EH (cell line): Measurements from ENCODE around the gene SOD1.
"Not testable (repeated sequence)": the region's sequence is repeated elsewhere in the genome, so short reads cannot be mapped to it uniquely, and the experiment has no call there.

Source experiments
- DNase-seq: peaks from one replicate; pipeline ENCODE4 v3.0.0-alpha.2; 2015; ENCODE audit warnings: low read depth

SOD1 gene

DNA sequence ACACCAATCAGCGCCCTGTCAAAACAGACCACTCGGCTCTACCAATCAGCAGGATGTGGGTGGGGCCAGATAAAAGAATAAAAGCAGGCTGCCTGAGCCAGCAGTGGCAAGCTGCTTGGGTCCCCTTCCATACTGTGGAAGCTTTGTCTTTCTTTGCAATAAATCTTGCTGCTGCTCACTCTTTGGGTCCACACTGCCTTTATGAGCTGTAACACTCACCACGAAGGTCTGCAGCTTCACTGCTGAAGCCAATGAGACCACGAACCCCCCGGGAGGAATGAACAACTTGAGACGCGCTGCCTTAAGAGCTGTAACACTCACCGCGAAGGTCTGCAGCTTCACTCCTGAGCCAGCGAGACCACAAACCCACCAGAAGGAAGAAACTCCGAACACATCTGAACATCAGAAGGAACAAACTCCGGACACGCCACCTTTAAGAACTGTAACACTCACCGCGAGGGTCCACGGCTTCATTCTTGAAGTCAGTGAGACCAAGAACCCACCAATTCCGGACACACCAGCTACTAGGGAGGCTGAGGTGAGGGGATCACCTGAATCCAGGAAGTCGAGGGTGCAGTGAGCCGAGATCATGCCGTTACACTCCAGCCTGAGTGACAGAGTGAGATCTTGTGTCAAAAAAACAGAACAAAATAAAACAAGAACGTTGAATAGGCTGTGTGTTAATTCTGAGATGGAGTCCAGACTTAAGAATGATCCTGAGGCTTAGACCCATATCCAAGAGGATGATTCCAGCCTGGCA is 4.5 kb upstream of the SOD1 start:
- DNase-seq: not testable (repeated sequence)

DNA sequence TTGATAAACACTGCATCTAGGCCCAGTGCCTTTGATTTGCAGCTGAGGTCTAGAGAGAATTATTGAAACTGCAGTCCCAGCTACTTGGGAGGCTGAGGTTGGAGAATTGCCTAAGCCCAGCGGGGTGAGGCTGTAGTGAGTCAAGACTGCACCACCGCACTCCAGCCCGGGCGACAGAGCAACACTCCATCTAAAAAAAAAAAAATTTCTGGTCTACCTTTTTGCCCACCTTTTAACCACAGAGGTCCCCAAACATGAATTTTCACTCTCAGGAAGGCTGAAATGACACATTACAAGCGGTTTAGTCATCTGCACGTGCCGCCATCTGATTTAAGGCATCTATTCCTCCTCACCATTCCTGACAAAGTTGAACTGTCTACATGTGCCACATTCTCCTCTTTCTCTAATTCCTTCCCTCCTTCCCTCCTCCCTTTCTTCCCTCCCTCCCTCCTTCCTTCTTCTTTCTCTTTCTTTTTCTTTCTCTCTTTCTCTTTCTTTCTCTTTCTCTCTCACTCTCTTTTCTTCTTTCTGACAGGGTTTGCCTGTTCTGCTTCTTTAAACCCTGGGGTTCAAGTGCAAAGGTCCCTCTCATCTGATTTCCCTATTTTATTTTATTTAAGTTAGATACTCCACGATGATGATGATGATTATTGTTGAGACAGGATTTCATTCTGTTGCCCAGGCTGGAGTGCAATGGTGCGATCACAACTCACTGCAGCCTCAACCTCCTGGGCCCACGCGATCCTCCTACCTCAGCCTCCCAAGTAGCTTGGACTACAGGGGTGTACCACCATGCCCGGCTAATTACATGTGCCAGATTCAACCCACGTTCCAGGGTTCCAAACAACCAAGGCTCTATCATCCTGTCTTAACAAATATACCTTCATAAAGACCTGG is 3.0 kb upstream of the SOD1 start:
- no peak for DNase-seq

DNA sequence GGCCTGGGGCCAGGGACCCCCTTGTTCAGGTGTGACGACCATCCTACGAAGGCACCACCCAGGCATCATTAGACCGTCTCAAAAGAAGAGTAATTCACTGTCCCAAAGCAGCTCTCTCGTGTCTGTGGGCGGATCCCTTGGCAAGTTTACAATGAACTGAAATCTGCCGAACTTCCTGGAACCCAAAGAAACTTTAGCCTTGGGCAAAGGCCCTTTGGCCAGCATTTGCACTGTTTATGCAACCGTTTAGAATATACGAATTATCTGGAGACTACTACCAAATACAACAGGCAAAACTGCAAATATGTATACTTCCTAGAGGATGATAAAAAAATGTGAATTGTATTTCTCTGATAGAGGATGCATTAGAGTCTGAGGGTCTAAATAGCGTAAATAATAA is 1.4 kb upstream of the SOD1 start:
- no peak for DNase-seq

DNA sequence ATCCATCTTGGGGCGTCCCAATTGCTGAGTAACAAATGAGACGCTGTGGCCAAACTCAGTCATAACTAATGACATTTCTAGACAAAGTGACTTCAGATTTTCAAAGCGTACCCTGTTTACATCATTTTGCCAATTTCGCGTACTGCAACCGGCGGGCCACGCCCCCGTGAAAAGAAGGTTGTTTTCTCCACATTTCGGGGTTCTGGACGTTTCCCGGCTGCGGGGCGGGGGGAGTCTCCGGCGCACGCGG is 282 bp upstream of the SOD1 start:
- no peak for DNase-seq

DNA sequence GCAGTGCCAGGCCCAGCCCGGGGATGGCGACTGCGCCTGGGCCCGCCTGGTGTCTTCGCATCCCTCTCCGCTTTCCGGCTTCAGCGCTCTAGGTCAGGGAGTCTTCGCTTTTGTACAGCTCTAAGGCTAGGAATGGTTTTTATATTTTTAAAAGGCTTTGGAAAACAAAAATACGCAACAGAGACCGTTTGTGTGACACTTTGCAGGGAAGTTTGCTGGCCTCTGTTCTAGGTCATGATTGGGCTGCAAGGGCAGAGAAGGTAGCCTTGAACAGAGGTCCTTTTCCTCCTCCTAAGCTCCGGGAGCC is 719 bp downstream of the SOD1 start:
- peak; percentile 53 for DNase-seq

DNA sequence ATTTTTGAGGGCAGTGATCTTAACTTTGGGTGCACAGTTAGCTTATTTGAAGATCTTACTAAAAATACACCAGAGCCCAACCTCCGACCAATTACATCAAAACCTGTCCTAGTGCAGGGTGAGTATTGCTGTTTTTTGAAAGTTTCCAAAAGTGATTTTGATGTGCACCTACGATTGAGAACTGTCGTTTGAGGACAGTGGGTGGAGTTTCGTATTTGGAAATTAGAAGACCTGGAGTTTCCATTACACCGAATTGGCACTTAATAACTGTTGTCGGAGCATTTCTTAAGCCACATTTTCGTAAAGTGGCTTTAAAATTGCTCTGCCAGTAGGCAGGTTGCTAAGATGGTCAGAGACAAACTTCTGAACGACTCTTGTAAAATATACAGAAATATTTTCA is 1.1 kb downstream of the SOD1 start:
- no peak for DNase-seq

DNA sequence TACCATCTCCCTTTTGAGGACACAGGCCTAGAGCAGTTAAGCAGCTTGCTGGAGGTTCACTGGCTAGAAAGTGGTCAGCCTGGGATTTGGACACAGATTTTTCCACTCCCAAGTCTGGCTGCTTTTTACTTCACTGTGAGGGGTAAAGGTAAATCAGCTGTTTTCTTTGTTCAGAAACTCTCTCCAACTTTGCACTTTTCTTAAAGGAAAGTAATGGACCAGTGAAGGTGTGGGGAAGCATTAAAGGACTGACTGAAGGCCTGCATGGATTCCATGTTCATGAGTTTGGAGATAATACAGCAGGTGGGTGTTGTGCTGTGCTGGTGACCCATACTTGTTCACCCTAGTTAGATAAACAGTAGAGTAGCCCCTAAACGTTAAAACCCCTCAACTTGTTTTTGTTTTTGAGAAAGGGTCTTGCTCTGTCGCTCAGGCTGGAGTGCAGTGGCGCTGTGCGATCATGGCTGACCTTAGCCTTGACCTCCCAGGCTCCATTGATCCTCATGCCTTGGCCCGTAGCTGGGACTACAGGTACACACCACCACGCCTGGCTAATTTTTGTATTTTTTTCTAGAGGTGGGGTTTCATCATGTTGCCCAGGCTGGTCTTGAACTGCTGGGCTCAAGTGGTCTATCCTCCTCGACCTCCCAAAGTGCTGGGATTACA is 4.2 kb downstream of the SOD1 start:
- no peak for DNase-seq

DNA sequence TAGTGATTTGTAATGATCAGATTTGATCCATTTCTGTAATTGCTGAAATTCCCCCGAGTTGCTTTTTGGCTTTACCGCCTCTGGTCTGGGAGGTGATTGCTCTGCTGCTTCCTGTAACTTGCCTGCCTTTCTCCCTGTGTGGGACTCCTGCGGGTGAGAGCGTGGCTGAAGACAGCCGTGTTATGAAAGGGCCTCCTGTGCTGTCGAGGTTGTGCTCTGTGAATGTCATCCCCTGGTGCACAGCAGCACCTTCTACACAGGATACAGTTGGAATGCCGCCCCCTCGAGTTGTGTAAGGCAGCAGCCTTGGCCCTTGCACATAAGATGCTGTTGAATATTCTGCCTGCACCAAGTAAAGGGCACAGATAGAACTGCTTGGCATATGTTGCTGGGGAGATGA is 5.9 kb downstream of the SOD1 start:
- peak; percentile 7 for DNase-seq

DNA sequence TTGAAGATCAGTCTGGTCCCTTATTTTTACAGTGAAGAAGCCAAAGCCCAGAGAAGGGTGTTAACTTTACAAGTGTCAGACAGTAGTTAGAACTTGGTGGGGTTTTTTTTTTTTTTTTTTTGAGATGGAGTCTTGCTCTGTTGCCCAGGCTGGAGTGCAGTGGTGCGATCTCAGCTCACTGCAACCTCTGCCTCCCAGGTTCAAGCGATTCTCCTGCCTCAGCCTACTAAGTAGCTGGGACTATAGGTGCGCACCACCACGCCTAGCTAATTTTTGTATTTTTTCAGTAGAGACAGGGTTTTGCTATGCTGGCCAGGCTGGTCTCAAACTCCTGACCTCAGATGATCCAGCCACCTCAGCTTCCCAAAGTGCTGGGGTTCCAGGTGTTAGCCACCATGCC is 6.4 kb downstream of the SOD1 start:
- DNase-seq: not testable (repeated sequence)

DNA sequence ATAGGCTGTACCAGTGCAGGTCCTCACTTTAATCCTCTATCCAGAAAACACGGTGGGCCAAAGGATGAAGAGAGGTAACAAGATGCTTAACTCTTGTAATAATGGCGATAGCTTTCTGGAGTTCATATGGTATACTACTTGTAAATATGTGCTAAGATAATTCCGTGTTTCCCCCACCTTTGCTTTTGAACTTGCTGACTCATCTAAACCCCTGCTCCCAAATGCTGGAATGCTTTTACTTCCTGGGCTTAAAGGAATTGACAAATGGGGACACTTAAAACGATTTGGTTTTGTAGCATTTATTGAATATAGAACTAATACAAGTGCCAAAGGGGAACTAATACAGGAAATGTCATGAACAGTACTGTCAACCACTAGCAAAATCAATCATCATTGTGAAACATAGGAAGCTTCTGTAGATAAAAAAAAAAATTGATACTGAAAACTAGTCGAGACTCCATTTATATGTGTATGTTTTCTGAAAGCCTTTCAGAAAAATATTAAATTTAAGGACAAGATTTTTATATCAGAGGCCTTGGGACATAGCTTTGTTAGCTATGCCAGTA is 7.0 kb downstream of the SOD1 start:
- no peak for DNase-seq

DNA sequence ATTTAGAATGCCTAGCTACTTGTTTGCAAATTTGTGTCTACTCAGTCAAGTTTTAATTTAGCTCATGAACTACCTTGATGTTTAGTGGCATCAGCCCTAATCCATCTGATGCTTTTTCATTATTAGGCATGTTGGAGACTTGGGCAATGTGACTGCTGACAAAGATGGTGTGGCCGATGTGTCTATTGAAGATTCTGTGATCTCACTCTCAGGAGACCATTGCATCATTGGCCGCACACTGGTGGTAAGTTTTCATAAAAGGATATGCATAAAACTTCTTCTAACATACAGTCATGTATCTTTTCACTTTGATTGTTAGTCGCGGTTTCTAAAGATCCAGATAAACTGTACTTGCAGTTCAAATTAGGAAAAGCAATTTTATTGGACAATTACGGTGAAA is 7.6 kb downstream of the SOD1 start:
- no peak for DNase-seq

DNA sequence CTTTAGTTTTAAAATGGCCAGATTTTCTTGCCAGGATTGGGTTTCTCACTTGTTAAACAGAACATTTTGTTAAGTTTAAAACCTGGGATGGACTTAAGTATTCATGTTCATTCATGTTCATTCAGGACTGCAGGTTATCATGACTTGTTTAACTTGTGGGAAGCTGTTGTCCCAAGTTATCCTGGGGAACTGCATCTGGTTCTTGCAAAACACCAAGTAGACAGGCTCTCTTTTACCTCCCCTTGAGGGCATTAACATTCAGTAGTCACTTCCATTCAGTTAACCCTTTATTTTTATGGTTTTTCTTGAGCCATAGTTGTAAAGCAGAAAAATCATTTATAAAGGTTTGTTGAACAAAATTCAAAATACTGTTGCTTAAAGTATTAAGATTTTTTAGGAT is 8.1 kb downstream of the SOD1 start:
- no peak for DNase-seq

DNA sequence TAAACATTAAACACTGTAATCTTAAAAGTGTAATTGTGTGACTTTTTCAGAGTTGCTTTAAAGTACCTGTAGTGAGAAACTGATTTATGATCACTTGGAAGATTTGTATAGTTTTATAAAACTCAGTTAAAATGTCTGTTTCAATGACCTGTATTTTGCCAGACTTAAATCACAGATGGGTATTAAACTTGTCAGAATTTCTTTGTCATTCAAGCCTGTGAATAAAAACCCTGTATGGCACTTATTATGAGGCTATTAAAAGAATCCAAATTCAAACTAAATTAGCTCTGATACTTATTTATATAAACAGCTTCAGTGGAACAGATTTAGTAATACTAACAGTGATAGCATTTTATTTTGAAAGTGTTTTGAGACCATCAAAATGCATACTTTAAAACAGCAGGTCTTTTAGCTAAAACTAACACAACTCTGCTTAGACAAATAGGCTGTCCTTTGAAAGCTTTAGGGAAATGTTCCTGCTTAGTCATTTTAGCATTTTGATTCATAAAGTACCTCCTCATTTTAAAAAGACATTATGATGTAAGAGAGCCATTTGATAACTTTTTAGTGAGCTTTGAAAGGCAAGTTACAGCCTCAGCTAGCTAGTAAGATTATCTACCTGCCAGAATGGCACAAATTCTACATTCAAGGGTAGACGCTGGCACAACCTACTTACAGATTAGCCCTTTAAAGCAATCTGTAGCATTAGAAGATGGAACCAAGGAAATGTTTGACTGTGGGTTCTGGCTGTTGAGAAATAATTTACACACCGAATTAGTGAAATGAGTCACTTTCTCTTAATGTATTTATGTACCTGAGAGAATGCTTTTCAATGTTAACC is 9.4 kb downstream of the SOD1 start:
- DNase-seq: no peak

DNA sequence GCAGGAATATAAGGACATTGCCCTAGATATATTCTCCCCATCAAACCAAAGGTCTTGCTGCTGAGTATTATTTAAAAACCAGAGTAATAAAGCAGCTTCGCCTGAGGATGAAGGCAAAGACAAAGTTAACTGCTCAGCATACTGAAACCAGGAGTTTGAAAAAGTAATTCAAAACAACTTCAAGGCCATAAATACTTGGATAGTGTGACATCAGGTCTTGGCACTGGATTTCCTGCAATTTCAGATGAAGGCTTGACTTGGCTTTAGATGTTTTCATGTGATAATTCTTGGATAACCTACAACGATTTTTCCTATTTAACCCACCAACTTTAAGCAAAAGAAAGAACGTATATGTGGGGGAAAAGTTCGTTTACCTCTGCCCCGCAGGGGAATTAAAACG is 10.6 kb downstream of the SOD1 start:
- peak; percentile 21 for DNase-seq

DNA sequence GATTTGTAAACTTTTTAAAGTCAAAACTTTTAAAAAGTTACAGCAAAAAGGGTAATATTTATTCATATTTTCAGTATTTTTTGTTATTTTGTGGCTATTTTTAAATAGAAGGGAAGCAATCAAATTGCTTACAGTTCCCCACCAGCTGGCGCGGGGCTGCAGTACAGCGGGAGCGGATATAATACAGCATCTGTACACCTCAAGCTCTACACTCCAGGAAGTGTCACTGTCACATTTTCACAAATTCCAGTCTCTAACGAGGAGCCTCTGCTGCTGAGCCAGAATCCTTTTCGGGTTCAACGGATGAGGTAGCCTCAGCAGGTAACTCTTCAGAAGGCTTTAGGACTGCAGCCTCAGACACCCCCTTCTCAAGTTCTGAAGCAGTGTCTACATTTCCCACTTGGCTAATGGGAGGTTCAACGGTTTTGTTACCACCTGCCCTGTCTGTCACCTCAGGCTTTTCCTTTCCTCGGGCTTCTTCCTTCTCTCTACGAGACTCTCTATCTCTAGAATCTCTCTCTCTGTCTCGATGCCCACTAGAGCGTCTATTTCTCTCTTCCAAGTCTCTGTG is 11.7 kb downstream of the SOD1 start:
- no peak for DNase-seq

DNA sequence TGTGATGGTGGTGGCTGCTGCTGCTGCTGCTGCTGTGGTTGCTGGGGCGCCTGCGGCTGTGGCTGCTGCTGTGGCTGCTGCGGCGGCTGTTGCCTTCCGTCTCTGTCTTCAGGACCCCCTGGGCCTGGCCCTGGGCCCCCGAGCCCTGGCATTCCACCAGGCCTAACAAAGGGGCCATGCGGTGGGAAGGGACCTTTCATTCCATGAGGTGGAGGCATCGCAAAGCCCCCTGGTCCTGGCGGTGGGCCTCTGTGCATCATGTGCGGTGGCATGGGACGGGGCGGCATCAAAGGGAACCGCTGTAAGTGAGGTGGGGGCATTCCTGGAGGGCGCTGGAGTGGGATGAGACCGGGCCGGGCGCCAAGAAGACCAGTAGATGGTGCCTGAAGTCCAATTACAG is 12.4 kb downstream of the SOD1 start:
- no peak for DNase-seq

DNA sequence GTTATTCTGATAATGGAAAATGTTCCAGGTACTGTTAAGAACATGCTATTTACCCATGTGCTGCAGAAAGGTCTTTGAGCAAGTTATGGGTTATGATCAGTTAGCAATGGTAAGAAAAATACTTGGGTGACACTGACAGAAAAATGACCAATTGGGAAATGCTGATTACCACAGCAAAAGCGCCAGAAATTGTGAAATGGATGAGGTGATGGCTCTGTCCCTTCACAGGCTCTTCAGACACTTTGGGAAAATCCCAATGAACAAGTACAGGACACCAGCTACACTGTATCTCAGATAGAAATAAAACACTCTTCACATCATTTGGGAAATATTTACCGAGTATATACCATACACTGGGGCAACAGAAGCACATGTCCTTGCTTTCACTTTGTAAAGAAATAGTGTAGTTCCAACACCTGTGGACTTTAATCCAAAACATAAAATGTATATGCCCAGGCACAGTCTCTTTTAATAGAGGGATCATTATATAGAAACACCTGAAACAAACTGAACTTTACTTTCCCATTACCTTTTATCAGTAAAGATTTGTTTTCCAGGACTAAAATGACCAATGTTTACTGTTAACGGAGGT is 13.9 kb downstream of the SOD1 start:
- DNase-seq: no peak

DNA sequence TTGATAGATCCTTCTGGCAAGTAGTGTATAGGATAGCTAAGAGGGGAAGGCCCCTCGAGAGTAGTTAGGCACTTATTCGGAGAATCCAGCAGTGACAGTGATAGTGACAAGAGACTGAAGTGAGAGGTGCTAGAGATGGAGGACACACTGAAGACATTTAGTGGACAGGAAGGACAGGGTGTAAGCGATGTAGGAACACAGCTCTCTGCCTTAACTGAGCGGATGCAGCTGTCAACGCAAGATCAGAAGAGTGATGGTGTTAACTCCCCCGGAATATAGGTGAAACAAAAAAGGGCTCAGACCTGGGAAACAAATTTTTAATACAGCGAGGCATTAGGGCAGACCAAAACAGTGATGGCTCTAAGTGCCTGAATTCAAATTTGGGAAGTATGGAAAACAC is 15.8 kb downstream of the SOD1 start:
- no peak for DNase-seq

DNA sequence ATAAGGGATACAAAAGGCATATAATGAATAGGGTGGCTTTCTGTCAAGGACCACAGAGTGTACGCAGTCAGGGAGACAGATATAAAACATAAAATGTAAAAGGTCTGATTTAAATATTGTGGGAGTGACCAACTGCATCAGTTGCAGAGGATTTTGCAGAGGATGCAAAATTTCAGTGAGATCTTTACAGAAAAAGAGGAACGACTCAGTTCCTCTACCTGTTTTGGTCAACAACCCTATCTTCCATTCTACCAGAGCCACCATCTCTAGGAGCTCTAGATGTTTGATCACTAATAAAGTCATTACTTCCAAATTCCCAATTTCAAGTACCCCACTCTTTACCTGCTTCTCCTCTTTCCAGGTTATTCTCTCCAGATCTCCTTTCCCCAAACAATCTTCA is 16.5 kb downstream of the SOD1 start:
- DNase-seq: no peak

DNA sequence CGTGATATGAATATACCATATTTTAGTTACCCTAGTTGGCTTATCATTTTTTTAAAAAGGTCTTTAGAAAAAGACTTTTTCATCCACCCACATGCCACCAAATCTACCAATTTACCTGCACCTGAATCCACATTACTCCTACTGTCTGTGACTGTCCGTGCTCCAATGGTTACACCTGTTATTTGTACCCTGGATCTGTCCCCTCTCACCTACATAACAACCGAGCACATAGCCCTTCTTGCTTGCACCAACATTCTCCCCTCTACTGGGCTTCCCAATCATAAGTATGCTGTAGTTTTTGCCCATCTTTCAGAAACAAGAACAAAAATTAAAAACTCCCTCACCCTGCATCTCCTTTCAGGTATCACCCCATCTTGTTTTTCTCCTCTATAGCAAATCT is 17.6 kb downstream of the SOD1 start:
- no peak for DNase-seq

DNA sequence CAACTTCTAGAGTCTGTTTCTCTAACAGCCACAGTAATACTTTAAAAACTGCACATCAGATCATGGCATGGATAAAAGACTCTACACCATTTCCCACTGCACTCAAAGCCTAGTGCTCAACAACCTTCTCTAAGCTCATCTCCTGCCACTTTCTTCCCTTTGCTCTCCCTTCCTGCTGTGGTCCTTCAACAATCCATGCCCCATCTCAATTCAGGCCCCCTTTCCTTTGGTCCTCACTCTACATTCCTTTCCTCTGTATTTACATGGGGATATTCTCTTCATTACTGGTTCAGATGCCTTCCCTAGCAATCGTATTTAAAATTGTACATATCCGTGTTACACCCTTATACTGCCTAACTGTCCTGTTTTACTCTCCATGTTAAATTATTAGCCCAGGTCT is 19.0 kb downstream of the SOD1 start:
- no peak for DNase-seq
